ENCODE data around the gene TIMM29. TPM values are rescaled to one million over a fixed set of nuclear protein-coding genes. Genes with fewer than 3 reads are reported as not detected.

The TIMM29 gene
- total RNA-seq, 1 donor from 2014 or later = 29.8 TPM

Other genes with a start within 250 kb of the TIMM29 start
- gene QTRT1, start 227.4 kb upstream of the TIMM29 start, total RNA-seq = 32.1 TPM
- 34.0 TPM for gene DNM2, start 210.7 kb upstream of the TIMM29 start, total RNA-seq
- 11.5 TPM for gene TMED1, start 92.6 kb upstream of the TIMM29 start, total RNA-seq
- gene C19orf38, start 80.4 kb upstream of the TIMM29 start, total RNA-seq = 0.94 TPM
- gene CARM1, start 57.3 kb upstream of the TIMM29 start, total RNA-seq = 22.3 TPM
- 32.4 TPM for gene YIPF2, start 172 bp upstream of the TIMM29 start, total RNA-seq
- gene SMARCA4, start 32.2 kb downstream of the TIMM29 start, total RNA-seq = 84.4 TPM
- 19.5 TPM for gene LDLR, start 160.7 kb downstream of the TIMM29 start, total RNA-seq
- 6.4 TPM for gene SPC24, start 227.0 kb downstream of the TIMM29 start, total RNA-seq